ENCODE measurements around the gene ILK. TPM values are rescaled to one million over a fixed set of nuclear protein-coding genes. Genes with fewer than 3 reads are reported as not detected.

ILK gene
- total RNA-seq, 1 donor from 2014 or later: 85.6 TPM

DNA sequence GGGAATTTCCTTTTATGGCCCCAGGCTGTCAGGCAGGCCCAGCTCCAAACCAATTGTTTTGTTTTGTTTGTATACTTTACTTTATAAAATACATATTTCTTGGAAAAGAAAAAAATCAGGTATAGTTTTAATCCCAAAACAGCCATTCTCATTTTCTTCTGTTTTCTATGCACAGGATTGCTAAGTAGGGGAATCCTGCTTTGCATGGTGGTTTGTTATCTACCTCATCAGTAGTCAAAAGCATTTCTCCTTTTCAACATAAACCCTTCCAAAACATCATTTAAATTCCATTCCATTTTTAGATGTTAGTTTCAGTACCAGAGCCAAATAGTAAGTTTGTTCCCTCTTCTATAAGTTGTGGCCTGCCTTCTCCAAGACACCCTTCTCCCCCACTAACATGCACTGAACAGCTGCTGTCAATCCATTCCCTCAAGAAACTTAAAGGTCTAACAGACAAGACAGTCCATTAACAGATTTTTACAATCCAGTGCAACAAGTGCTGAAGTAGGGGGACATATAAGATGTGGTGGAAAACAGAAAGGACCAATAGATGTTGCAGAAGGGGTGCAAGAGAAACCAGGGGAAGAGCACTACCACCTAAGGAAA lies 3.7 kb downstream of the ILK start:
- H3K27ac Mint-ChIP-seq: peak overlapping the region; percentile 99
- peaks cover 30% of the 10 kb centered on the region for H3K4me1 Mint-ChIP-seq
- Histone ChIP-seq H3K4me1 (peaks cover 22% of the 10 kb centered on the region), H3K27ac (peak overlapping the region; percentile 65), H3K4me3 (no peak overlapping the region), H3K79me2 (ENCODE audit: low read depth) (peaks cover 72% of the 10 kb centered on the region), H3K4me2 (peak overlapping the region; percentile 35), H3K27me3 (no peaks in the 10 kb centered on the region), H3F3A (ENCODE audit: low read depth) (peaks cover 39% of the 10 kb centered on the region), H4K20me1 (ENCODE audit: low read depth) (peaks cover 7% of the 10 kb centered on the region), H3K36me3 (peaks cover 4% of the 10 kb centered on the region), H3K9ac (peak overlapping the region; percentile 10), H2AFZ (replicated peaks) (no peak overlapping the region), H3K9me3 (ENCODE audit: low read depth) (no peaks in the 10 kb centered on the region)
- TF ChIP-seq CTCF (IDR thresholded peaks at IDR 0.05) (no peak), EZH2phosphoT487 (IDR thresholded peaks at IDR 0.05) (no peak), EZH2 (IDR thresholded peaks at IDR 0.05) (no peak)
- peaks cover 28% of the 10 kb centered on the region for H3K36me3 Mint-ChIP-seq
- peaks cover 9% of the 10 kb centered on the region for H3K27me3 Mint-ChIP-seq (ENCODE audit: insufficient read depth, low read depth)
- no peaks in the 10 kb centered on the region for H3K9me3 Mint-ChIP-seq
- DNase-seq (ENCODE audit: low spot score): no peak
- H3K4me3 Mint-ChIP-seq: peak overlapping the region; percentile 72

DNA sequence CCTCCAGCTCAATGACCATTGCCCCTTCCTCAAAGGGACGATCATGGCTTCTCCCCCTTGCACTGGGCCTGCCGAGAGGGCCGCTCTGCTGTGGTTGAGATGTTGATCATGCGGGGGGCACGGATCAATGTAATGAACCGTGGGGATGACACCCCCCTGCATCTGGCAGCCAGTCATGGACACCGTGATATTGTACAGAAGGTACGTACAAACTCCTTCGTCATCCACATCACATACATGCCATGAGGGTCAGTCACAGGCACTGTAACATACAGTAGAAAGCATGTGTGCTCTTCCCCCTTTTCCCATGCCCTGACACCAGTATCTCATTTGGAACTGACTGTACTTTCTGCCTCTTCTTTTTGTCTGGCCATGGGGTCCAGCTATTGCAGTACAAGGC lies 4.4 kb downstream of the ILK start:
- peaks cover 21% of the 10 kb centered on the region for H3K4me1 ChIP-seq
- no peaks in the 10 kb centered on the region for H3K9me3 Mint-ChIP-seq
- no peak for DNase-seq (ENCODE audit: low spot score)
- H3K36me3 Mint-ChIP-seq: peaks cover 28% of the 10 kb centered on the region
- peaks cover 46% of the 10 kb centered on the region for H3F3A ChIP-seq (ENCODE audit: low read depth)
- peaks cover 9% of the 10 kb centered on the region for H3K27me3 Mint-ChIP-seq (ENCODE audit: insufficient read depth, low read depth)
- H3K27ac Mint-ChIP-seq: peak overlapping the region; percentile 99
- peaks cover 4% of the 10 kb centered on the region for H3K36me3 ChIP-seq
- no peak overlapping the region for H3K9ac ChIP-seq
- H3K9me3 ChIP-seq (ENCODE audit: low read depth): no peaks in the 10 kb centered on the region
- peaks cover 30% of the 10 kb centered on the region for H3K4me1 Mint-ChIP-seq
- no peaks in the 10 kb centered on the region for H3K27me3 ChIP-seq
- H2AFZ ChIP-seq (replicated peaks): no peak overlapping the region
- no peak overlapping the region for H3K4me3 ChIP-seq
- no peak overlapping the region for H3K4me2 ChIP-seq
- no peak overlapping the region for H3K27ac ChIP-seq
- TF ChIP-seq CTCF (IDR thresholded peaks at IDR 0.05) (no peak), EZH2phosphoT487 (IDR thresholded peaks at IDR 0.05) (no peak), EZH2 (IDR thresholded peaks at IDR 0.05) (no peak)
- H3K79me2 ChIP-seq (ENCODE audit: low read depth): peaks cover 65% of the 10 kb centered on the region
- H4K20me1 ChIP-seq (ENCODE audit: low read depth): peaks cover 7% of the 10 kb centered on the region
- no peak overlapping the region for H3K4me3 Mint-ChIP-seq

DNA sequence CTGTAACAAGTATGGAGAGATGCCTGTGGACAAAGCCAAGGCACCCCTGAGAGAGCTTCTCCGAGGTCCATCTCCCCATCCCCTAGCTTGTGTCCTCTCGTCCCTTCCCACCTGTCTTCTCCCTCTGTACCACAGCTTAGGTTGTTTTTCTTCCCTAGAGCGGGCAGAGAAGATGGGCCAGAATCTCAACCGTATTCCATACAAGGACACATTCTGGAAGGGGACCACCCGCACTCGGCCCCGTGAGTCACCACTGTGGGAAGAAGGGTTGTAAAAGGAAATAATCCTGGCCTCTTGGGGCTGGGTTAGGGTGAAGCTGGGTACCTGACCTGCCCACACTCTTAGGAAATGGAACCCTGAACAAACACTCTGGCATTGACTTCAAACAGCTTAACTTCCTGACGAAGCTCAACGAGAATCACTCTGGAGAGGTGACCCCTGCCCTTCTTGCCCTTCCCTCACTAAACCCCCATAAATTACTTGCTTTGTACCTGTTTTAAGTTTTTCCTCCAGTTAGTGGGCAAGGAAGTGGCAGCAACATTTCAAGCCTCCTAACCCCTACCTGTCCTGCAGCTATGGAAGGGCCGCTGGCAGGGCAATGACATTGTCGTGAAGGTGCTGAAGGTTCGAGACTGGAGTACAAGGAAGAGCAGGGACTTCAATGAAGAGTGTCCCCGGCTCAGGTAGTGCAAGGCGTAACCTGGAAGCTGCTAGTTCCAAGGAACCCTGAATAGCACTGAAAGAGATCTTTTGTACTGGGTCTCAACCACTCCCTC lies 5.3 kb downstream of the ILK start:
- Histone ChIP-seq H4K20me1 (ENCODE audit: low read depth) (peaks cover 7% of the 10 kb centered on the region), H3K4me3 (no peak overlapping the region), H3K36me3 (peaks cover 4% of the 10 kb centered on the region), H3F3A (ENCODE audit: low read depth) (peaks cover 52% of the 10 kb centered on the region), H3K4me1 (peaks cover 24% of the 10 kb centered on the region), H3K27ac (no peak overlapping the region), H3K9ac (no peak overlapping the region), H3K27me3 (no peaks in the 10 kb centered on the region), H3K9me3 (ENCODE audit: low read depth) (no peaks in the 10 kb centered on the region), H2AFZ (replicated peaks) (no peak overlapping the region), H3K79me2 (ENCODE audit: low read depth) (peaks cover 59% of the 10 kb centered on the region), H3K4me2 (no peak overlapping the region)
- peak overlapping the region; percentile 67 for H3K27ac Mint-ChIP-seq
- TF ChIP-seq EZH2phosphoT487 (IDR thresholded peaks at IDR 0.05): no peak
- TF ChIP-seq CTCF (IDR thresholded peaks at IDR 0.05): no peak
- TF ChIP-seq EZH2 (IDR thresholded peaks at IDR 0.05): no peak
- no peak overlapping the region for H3K4me3 Mint-ChIP-seq
- peaks cover 28% of the 10 kb centered on the region for H3K36me3 Mint-ChIP-seq
- no peaks in the 10 kb centered on the region for H3K9me3 Mint-ChIP-seq
- peaks cover 30% of the 10 kb centered on the region for H3K4me1 Mint-ChIP-seq
- no peak for DNase-seq (ENCODE audit: low spot score)
- H3K27me3 Mint-ChIP-seq (ENCODE audit: insufficient read depth, low read depth): peaks cover 9% of the 10 kb centered on the region
